Stomach (tissue), 4 donors: ENCODE data around the gene PCDHA5.

Experiments
- CTCF ChIP-seq, 7 experiments: fragments of 450-650 bp in 4 of 7; fragments of 200-600 bp in 3 of 7; sonication (generic) in 3 of 7; IDR thresholded peaks; one replicate each; pipeline ENCODE4 v1.5.1; 2016 to 2019; ENCODE audit warnings: antibody characterized with exemption in 7 of 7, control low read depth in 2 of 7, mild to moderate bottlenecking in 1 of 7
- POLR2AphosphoS5 ChIP-seq, 3 donors: sonication (generic); formaldehyde crosslinking; IDR thresholded peaks; one replicate each; pipeline ENCODE4 v1.6.1; 2016; ENCODE audit warnings: antibody characterized with exemption in 3 of 3

- TF ChIP-seq CTCF (IDR thresholded peaks at IDR 0.05) = peak in 2 of 7 experiments; percentile 27 to 28
- no peak for TF ChIP-seq POLR2AphosphoS5 (IDR thresholded peaks at IDR 0.05)
These were observed 14.3 kb upstream of the PCDHA5 start, which contains the start of gene PCDHA4 for GRCh38 chr5:140806834-140807775.
